GM21367 (cell line): Measurements from ENCODE around the gene CCT5.

ENCODE experiments used
- ATAC-seq: cut with Tn5 transposase; IDR thresholded peaks from one replicate; pipeline ENCODE4 v1.9.1; 2021; ENCODE audit not compliant: unreplicated experiment

Gene CCT5

DNA sequence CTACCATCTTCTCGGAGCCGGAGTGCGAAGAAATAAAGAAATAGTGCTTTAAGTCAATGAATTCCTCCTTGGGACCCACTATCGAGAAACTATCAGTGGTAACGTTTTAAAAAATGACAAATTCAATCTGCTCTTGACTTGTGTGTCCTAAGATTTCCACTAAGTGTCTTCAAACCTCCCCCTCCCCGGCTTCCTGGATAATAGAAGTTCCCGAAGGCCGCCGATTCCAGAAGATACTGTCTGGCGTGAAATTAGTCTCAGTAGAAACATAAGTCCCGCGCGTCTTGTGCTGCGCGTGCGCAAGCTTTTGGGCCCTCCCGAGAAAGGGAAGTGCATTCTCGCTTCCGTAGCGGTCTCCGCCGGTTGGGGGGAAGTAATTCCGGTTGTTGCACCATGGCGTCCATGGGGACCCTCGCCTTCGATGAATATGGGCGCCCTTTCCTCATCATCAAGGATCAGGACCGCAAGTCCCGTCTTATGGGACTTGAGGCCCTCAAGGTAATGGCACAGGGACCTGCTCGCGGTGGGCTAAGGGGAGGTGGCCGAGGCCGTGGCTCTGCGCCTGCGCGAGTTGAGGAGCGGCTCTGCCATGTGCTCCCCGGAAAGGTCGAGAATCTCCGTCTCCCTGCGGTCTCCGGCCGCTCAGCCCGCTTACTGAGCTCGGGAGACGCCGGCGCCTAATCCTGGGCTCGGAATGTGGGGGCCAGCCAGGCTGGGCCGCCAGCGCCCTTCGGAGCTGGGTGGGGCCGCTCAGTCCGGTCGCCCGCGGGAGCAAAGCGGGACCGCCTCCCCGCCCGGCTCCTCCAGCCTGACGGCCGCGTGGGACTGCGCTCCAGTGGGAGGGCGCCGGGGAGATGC, at the start of gene CCT5:
Gene CCT5, plus strand, starts transcription at position 333 of the 858 bp plus-strand sequence. Its CDS starts 61 bp downstream, at position 394.
- peak; percentile 76 for ATAC-seq

DNA sequence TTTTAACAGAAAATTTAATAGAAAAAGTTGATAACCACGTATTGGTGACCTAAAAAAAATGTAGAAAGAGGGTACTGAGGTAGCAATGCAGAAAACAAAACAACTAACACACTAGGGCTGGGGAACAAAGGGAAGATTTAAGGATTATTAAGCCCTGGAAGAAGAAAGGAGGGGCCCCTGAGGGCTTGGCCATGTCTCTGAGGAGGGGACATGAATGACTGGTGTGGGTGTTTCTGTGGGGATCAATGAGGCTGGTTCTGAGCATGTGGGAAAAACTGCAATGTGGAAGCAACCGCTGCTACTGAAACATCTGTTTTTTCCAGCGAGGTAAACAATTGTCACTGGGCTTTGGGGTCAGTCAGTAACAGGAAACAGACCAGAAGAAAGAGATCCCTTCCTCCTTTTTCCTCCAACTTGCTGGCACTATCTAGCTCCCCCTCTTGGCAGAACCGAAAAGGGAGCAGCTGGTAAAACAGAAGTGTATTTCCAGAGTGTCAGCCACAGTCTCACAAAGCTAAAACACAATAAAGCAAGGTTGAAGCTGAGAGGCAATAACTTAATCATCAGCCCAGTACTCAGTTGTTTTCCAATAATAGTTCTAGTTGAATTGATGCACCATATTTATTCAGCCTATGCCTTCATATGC, 48.7 kb upstream of the CCT5 start:
- no peak for ATAC-seq

DNA sequence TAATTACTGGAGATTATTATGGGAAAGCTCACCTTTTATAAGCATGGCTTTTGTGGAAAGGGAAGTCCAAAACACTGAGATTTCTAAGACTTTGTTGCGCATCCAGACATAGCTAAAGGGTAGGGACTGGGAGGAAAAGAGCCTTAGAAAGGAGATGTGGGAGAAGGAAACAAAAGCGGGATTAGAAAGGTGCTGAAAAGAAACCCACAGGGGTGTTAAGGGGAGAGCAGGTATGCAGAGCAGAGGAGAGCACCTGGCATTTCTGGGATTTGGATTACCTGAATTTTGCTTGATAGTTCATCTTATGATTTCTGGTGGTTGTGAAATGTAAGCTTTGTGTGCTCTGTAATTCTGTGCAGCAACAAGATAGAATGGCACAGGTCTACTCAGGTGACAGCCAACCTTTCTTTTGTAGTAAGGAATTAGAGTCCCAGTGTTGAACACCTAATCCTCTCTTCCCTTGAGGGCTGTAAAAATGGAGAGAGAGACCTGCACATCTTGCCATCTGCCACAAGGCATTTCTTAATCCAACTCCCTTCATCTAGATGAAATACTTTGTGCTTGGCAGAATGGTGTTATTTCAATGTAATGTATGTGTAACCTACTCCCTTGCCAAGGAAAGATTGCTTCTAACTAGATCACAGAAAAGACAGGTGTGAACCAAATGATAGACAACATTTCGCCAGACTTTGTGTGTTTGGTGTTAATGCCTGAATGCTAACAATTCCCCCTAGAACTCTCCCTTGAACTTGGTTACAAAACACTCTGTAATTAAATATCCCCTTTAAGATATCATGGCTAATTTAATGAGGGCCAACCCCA, 47.8 kb upstream of the CCT5 start:
- ATAC-seq = no peak

GRCh38 chr5:10209004-10209403, 41.1 kb upstream of the CCT5 start:
- no peak for ATAC-seq

- no peak for ATAC-seq
Observed at GRCh38 chr5:10213316-10213715, 36.8 kb upstream of the CCT5 start.

DNA sequence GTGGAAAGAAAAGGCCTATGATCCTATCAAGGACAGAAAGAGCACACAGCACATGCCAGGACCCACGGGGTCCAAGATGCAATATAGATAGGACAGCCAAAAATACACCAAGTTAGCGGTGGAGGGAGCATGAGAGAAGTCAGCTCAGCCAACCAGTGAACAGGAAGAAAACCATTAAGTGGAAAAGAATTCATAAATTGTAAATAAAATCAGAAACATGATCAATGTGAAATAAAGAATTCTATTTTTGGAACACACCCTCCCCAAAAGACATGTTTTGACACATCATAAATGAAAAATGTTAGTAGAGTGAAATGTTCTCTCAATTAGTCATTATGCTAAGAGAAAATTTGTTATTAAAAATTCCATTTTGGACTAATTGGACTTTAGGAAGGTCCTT, 36.0 kb upstream of the CCT5 start:
- no peak for ATAC-seq

GRCh38 chr5:10215366-10215765, 34.7 kb upstream of the CCT5 start:
- no peak for ATAC-seq

DNA sequence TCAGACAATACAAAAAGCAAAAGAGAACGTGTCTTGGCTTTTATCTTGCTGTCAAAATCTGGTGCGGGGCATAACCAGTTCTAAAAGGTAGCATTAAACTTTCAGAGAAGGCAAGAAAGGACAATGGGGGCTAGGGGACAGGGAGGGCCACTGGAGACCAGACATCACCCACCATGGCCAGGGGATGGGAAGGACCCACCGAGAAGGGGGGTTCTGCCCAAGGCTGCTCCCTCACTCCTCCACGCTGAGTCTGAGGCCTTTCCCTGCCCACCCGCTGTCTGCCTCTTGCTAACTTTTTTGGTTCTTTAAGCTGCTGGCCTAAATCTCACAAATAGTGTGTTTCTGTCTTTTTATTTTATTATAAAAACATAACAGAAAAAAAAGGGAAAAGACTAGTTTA, 34.0 kb upstream of the CCT5 start:
- no peak for ATAC-seq

DNA sequence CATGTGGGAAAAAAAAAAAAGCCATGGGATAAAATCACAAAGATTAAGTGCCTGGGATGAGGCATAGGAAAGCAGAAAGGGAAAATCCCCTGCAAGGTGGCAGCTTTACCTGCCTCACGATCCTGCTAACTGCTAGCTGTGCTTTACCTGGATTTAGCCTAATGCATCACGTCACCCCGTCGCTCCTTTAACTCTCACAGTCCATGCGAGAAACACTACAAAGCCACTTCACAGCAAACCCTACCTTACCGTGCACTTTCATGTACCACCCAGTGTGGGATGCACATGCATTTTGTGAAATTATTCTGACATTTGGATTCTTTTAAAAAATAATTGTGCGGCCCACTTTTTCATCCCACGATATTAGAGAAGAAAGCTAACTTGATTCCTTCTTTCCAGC, 31.4 kb upstream of the CCT5 start:
- no peak for ATAC-seq

DNA sequence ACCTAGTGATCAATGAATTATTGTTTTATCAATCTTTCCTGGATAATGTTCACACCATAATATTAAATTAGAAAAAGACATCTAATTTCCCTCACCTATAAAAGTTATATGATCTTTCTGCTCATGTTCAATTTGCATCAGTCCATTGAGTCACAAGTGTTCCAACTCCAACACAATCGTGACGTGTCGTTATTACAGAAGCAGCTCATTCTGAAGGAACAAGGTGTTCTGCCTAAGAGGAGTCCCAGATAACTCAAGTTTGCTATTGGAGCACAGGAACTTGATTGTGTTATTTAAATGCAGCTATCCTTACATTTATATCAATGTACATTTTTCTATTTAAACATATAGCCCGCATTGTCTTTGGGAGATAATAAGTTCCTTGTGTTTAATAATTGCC, 31.0 kb upstream of the CCT5 start:
- no peak for ATAC-seq

- ATAC-seq = no peak
Observed at GRCh38 chr5:10220248-10220647, 29.8 kb upstream of the CCT5 start.

- ATAC-seq = no peak
Observed at GRCh38 chr5:10222326-10222725, 27.8 kb upstream of the CCT5 start.

GRCh38 chr5:10227379-10227778, 22.7 kb upstream of the CCT5 start:
- no peak for ATAC-seq

DNA sequence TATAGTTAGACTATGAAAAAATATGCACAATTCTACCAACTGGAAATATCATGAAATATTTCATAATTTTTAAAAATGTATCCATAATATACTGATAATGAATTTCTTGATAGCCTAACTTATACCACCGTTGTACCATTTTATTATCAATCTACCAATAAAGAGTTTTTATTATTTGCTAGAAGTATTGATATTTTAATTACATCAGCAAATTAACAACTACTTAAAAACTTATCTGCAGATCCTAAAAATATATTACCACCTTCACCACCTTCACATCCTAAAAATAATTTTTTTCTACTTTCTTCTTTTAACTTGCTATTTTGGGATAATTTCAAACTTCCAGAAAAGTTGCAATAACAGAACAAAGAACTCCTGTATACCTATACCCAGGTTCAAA, 21.8 kb upstream of the CCT5 start:
- ATAC-seq = no peak

DNA sequence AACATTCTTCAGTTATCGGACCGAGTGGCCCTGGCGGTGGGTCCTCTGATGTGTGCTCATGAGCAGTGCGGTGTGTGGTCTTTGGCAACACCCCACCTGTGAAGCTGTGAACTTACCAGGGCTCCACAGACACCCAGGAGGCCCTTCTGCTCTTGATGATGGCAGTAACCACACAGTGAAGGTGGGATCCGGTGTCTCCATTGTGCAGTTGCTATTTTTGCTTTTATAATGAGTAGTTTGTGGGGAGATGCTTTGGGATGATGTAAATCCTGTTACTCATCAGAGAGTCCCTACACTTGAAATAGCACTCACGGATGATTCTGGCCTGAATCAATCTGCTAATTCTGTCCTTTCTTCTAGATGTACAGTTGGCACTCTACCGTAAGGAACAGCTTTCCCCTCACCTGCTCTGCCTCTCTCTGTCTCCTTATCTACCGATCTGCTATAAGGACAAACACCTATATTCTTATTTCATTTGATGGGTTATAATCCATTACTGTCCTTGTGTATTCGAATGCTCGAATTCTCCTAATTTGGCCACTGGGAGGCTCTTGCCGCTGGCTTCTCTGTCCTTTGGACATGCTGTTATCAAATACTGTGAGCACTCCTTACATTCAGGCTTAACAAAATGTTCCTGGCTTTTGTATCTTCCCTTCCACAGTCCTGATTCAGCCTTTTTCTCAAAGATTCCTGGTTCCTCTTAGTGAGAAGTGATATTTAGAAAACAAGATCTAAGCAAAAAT, 20.6 kb upstream of the CCT5 start:
- ATAC-seq = no peak

GRCh38 chr5:10232386-10232785, 17.7 kb upstream of the CCT5 start:
- no peak for ATAC-seq

GRCh38 chr5:10233011-10233410, 17.1 kb upstream of the CCT5 start:
- no peak for ATAC-seq

DNA sequence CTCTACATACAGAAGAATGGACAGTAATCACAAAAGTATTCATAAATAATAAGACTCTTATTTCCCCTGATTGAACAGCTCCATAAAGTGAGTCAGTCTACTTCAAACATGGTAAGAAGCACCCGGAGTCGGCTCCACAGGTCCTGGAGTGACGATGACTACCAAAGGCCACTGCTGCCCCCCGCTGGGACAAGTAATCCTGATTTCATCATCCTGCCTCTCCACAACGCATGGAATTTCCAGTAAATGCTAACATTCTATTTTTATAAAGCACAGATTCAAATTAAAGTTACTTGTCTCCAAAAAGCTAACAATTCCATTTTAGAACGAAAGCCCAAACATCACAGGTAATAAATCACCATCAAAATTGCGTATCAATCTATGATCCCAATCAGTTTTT, 16.6 kb upstream of the CCT5 start:
- no peak for ATAC-seq

DNA sequence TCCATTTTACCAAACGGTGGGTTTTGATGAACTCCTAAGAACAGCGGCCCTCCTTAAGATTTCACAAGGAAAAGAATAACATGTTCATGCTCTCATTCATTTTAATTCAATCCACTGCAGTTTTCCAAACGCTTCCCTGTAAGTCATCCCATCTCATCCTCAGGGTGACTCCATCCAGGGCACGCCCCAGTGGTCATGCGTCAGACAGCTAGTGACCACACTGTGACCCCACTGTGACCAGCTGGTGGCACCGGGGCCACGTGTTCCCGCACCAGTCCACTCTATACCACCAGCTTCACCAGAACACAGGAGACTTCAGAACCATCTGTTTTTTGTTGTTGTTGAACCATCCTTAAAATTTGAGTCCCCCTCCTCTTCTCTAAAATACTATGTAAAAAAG, 14.7 kb upstream of the CCT5 start:
- no peak for ATAC-seq

- no peak for ATAC-seq
Observed at GRCh38 chr5:10243660-10244240, 6.3 kb upstream of the CCT5 start.
